ENCODE measurements around the gene AMOT.
"Not testable (repeated sequence)": the region's sequence is repeated elsewhere in the genome, so short reads cannot be mapped to it uniquely, and the experiment has no call there.

The AMOT gene

GRCh38 chrX:112840382-112841113 lies at the start of gene AMOT:
TSS of gene AMOT (minus strand) at chrX:112840831. CDS start at chrX:112823126, 17,705 bp downstream.
- peak; percentile 18 to 52 for DNase-seq

DNA sequence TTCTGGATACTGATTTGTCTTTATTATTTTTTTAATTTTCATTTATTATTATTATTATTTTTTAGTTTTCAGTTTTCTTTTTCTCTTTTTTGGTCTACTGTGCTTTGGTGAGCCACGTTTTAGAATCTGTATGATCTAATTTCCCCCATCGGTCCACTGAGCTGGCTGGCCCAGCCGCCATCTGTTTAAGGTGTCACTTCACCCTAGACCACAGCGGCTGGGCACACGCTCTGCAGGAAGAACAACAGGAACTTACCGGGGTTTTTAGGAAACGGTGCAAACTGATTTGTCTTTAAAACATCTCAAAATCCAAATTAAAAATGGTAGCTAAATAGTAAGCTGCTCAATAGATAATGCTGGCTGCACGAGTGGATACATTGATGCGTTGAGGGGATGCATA lies 48.8 kb upstream of the AMOT start:
- DNase-seq = no peak

DNA sequence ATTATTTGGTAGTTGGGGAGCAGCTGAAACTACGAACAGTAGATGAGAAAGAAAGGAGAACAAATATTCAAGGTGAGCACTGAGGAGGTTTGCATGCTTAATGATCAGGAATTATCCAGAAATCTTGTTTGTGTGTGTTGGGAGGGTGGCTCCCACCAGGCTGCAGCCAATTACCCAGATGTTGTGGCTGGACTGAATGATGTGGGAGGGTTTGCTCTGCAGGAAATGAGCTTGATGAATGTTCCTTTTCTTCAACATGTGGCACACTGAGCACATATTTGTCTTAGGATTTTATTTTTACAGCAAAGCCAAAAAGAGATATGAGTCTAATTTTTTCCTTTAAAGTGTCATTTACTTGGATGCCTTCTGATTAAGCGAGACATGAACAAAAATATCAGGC lies 48.3 kb upstream of the AMOT start:
- no peak for DNase-seq

GRCh38 chrX:112877771-112878173 lies 37.1 kb upstream of the AMOT start:
- no peak for DNase-seq

- no peak for DNase-seq
These were observed 34.0 kb upstream of the AMOT start for GRCh38 chrX:112874614-112875013.

DNA sequence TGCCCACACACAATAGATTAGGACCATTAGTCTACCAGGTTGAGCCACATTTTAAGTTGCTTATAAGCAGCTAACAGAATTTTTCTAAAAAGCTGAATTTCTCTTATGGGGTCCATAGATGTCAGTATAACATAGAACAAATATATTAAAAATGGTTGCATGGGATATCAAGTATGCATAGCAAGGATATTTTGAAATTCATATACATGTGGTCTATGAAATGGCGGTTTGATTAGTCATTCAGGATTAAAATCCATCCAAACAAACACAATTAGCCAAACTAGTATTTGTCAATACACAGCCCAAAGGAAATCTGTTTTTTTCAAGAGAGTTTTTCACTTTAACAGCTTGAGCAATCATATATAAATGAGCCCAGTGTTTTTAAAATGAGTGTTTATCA lies 33.5 kb upstream of the AMOT start:
- peak in 1 of 2 experiments; percentile 0 for DNase-seq

GRCh38 chrX:112868586-112868985 lies 28.0 kb upstream of the AMOT start:
- no peak for DNase-seq

GRCh38 chrX:112867570-112867969 lies 26.9 kb upstream of the AMOT start:
- no peak for DNase-seq

DNA sequence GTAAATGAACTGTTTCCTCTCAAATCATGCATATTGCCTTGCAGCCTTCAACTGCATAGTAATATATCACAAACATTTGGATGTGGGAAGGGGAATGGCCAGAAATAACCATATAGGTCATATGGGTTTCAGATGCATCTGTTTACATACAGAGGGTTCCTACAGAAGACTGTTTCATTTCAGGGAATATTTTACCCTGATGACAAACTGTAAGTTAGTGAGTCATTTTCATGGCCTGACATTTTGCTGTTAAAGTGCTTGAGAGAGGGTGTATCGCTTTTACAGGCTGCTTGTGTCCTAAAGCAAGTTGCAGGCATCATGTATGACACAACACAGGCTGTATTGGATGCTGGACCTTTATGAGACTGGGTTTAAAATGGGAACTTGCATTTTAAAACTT lies 25.5 kb upstream of the AMOT start:
- no peak for DNase-seq

GRCh38 chrX:112865464-112866025 lies 24.9 kb upstream of the AMOT start:
- DNase-seq = no peak

- no peak for DNase-seq
These were observed 23.2 kb upstream of the AMOT start for GRCh38 chrX:112863850-112864249.

DNA sequence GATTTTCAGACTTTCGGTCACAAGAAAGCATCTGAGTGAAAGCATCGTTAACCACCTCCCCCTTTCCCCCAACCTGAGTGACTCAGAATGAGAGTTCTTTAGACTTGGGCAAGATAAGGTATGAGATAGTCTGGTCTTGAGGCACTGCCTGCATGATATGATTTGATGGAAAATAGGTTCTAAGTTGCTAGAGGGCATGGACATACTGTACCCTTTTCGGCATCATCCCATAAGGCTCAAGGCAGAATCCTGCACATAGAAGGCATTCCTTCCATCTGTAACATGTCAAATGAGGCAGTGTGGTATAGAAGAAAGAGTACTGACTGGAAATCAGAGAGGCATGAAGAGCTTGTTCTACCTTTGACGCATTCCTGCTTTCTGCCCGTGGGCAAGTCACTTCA lies 16.8 kb upstream of the AMOT start:
- DNase-seq = no peak

DNA sequence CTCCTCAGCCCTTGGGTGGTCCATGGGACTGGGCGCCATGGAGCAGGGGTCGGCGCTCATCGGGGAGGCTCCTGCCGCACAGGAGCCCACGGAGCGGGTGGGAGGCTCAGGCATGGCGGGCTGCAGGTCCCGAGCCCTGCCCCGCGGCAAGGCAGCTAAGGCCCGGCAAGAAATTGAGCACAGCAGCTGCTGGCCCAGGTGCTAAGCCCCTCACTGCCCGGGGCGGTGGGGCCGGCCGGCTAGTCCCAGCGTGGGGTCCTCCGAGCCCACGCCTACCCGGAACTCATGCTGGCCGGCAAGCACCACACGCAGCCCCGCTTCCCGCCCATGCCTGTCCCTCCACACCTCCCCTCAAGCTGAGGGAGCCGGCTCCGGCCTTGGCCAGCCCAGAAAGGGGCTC lies 14.3 kb upstream of the AMOT start:
- DNase-seq = not testable (repeated sequence)

DNA sequence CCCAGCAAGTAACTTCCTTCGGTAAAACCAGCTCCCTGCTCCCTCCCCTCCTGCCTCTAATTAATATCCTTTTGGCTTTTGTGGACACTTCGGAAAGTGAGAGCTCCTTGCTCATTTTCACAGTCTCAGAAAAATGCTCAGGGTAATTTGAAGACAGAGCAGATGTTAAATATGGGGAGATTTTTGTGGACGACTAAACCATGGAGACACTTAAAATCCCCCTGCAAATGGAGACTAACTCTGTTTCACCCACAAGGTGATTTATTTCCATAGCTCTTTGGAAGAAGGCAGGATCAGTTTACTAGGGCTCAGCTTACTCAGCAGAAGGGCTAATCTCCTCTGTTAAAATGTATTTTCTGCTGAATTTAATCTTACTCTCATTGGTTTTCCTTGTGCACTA lies 12.2 kb upstream of the AMOT start:
- no peak for DNase-seq

DNA sequence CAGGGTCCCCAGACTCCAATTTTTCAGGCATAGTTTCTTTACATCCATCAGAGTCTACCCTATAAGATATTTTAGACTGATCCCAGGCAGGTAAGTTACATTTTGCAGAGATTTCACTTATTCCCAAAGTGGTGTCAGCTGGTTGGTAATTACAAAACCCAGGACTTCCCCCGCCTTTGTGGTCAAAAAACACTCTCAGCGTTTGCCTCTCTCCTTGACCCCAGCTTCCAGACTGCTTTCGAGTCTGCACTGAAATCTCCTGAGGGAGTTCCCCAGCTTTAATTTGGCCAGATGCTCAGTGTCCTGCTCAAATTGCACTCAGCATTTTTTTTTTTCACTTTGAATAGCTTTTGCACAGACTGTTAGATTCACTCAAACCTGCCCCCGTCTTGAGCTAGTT lies 11.2 kb upstream of the AMOT start:
- DNase-seq = no peak

- DNase-seq = no peak
These were observed 10.6 kb upstream of the AMOT start for GRCh38 chrX:112851161-112851779.

DNA sequence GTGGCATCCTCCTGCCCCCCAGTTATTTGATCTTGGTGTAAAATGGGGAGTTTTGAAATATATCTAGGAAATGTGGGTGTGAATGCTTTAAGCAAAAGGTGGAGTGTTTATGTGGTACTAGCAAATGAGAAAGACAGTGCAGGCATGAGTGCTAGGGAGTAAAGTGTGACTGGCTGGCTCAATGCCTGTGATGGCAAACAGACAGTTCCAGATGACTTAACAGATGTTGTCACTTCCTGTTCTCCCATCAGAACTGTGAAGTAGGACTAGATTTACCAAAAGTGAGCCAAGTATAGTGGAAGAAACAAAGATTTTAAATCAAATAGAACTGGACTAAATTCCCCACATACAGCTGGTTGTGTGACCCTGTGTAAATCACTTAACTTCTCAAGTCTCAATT lies 8.4 kb upstream of the AMOT start:
- DNase-seq = no peak

DNA sequence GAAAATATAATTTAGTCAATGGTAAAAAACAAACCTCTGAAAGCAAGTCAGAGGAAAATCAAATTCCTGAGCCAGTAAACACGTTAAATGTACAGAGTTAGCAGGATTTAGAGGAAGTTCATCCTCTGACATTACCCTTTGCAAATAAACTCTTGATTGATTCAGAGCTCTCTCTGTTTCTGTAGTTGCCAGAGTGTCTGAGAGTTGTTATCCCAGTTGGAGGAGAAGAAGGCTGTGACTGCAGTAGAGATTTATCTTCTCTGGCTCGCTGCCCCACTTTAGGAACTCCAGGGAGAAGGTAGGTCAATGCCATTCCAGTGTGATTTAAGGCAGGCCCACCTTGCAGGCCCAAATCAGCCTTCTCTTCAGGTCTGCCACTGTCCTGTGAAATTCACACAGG lies 6.2 kb upstream of the AMOT start:
- no peak for DNase-seq

DNA sequence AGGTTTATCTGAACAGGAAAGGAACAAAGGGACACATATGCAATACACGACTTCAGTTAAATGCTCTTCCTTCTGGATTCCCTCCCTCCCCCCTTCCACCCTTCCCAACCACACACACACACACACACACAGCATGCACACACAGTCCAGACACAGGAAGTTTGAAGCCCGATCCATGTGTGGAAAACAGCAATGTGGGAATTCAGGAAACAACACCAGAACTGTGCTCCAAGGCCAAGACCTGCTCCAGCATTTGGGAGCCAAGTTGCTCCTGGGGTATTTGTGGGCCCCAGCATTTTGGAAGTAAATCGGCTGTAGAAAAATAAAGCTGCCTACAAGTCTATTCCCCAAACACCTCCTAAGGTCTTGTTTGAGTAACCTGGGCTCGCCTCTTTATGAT lies 5.6 kb upstream of the AMOT start:
- DNase-seq = no peak

DNA sequence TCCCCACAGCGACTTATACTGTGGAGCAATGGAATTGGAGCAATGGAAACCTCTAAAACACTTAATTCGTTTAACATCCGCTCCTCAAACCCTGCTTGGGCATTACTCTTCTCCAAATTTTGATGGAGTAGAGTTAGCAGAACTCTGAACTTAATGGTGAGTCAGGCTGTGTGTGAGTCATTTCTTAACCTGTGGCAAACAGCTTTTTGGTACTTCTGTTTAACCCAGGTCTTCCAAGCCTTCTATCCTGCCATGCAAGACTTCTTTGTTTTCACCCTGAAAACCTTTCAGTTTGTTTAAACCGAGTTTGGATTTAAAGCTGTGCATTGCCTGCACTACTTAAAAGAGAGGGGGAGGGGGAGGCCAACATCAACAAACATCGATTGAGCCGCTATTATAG lies 3.6 kb upstream of the AMOT start:
- no peak for DNase-seq

DNA sequence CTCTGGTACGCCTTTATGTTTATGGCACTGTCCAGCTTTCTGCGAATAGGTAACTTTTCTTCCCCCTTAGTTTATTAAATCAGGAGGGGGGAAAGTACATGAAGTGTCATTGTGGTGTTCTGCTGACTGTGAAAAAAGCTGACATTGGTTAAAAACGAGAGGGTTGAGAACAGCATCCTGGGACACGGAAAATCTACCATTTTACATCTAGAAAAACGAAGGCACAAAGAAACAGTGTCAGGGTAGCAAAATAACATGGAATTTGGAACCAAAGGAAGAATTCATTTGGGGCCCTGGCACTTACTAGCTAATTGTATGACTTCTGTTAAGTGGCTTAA lies 1.2 kb upstream of the AMOT start:
- DNase-seq = no peak

GRCh38 chrX:112841114-112841819 lies 636 bp upstream of the AMOT start:
- DNase-seq = peak; percentile 1 to 43

DNA sequence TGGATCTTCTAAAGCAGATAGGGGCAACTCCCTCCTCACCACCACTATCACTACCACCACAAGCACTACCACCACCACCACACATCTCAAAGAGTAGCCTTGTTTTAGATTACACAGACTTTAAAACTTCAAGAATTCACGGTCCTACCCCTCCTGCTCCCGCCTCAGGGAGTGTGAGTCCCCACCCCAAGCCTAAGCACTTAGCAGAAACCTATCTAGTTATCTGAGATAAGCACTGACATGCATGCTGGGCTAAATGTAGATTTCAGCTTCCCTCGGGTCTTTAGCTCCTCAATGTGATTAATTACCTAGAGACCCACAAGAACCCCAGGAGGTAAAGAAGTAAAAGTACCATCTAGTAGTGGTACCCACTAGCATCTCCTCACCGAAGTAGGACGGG lies 775 bp downstream of the AMOT start:
- no peak for DNase-seq

- DNase-seq = no peak
These were observed 3.1 kb downstream of the AMOT start for GRCh38 chrX:112837531-112837930.

Data from SW 1271 (cell line).